Superior temporal gyrus (tissue), 1 donor: ENCODE data around the gene TXNL4A.
"Not testable (repeated sequence)": the region's sequence is repeated elsewhere in the genome, so short reads cannot be mapped to it uniquely, and the experiment has no call there.

Experiments
- DNase-seq: peaks from one replicate; pipeline ENCODE4 v3.0.0-alpha.2; 2016; ENCODE audit errors: extremely low spot score

Gene TXNL4A

DNA sequence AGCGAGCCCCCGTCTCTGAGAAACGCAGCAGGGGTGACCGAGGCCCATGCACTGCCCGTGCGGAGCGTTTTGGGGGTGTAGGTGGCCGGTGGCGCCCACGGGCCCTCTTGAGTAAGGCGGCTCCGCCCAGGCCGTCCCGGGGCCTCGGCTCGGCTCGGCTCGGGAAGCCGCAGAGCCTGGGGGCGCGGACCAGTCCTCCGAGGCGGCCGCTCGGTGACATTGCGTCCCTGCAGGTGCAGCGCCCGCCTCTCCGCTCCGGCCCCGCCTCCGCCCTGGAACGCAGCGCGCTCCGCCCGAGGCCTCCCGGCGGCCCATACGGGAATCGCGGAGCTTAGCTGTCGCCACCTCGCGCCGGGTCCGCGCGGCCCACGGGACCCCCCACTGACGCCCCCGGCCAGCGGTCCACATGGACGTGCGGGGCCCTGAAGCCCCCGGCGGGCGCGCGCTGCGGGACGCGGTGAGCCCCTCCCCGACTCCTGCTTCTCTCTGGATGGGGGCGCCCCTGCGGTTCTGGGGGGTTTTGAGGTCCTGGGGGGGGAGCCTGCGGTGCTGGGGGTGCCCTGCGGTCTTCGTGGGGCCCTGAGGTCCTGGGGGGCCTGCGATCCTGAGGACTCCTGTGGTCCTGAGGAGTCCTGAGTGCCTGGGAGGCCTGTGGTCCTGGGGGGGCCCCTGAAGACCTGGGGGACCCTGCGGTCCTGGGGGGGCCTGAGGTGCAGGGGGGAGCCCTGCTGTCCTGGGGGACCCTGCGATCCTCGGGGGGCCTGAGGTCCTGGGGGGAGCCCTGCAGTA lies 23.8 kb downstream of the TXNL4A start, which contains the start of gene HSBP1L1:
Gene HSBP1L1, plus strand, starts transcription at position 314 of the 789 bp plus-strand sequence. Its CDS starts 93 bp downstream, at position 407.
- no peak for DNase-seq

DNA sequence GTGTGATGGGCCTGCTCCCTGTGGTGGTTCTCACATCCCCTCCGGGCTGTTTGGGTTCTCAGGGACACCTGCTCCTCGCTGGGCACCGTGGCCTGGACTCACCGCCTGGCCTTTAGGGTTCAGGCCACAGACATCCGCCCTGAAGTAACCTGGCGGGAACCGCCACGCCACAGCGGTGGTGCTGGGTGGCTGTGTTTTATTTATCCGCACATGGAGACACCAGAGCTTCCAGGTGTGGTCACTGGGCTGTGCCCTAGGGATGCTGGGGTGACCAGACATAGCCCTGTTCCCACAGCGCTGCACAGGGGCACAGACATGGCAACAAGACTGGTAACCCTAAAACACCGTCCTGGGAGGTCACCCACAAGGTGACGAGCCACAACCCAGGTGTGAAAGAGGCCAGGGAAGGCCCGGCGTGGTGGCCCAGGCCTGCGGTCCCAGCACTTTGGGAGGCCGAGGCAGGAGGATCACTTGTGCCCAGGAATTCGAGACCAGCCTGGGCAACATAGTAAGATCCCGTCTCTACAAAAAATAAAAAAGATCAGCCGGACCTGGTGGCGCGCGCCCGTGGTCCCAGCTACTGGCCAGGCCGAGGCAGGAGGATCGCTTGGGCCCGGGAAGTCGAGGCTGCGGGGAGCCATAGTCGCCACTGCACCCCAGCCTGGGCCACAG lies 24.6 kb downstream of the TXNL4A start:
- no peak for DNase-seq

- DNase-seq: no peak
These were observed 25.3 kb downstream of the TXNL4A start for GRCh38 chr18:79962835-79963657.

DNA sequence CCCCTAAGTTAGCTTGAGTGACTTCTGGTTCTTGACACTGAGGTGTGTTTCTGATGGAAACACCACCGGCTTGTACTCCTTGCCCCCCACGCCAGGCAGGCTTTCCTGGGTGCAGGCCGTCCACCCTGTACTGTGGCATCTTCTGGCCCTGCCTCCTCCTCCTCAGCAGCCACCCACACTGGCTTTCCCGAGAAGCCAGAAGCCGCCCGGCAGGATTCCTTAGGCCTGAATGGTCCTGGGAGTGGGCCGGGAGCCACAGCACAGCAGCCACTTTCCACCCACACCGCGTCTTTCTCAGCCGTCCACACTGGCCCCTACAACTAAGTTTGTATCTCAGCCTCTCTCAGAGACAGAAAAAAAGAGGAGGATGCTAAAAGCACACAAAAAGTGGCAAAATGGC lies 26.1 kb downstream of the TXNL4A start:
- DNase-seq: no peak

GRCh38 chr18:79961527-79962291 lies 26.7 kb downstream of the TXNL4A start:
- no peak for DNase-seq

DNA sequence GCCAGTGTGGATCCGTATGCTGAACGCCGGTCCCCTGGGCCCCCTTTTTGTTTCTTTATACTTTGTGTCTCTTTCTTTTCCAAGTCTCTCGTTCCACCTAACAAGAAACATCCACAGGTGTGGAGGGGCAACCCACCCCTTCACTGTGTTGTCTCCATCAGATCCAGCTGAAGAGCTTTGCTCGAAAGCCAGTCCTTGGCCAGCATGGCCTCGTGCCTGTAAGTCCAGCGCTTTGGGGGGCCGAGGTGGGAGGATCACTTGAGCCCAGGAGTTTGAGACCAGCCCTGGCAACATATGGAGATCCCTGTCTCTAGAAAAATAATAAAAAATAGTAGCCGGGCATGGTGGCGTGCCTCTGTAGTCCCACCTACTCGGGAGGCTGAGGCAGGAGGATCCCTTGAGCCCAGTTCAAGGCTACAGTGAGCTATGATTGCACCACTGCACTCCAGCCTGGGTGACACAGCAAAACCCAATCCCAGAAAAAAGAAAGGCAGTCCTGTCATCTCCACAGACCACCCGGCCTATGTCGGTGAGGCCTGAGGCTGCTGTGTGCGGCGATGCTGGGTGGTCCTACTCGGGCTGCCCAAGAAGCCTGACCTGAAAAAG lies 27.3 kb downstream of the TXNL4A start:
- DNase-seq: no peak

DNA sequence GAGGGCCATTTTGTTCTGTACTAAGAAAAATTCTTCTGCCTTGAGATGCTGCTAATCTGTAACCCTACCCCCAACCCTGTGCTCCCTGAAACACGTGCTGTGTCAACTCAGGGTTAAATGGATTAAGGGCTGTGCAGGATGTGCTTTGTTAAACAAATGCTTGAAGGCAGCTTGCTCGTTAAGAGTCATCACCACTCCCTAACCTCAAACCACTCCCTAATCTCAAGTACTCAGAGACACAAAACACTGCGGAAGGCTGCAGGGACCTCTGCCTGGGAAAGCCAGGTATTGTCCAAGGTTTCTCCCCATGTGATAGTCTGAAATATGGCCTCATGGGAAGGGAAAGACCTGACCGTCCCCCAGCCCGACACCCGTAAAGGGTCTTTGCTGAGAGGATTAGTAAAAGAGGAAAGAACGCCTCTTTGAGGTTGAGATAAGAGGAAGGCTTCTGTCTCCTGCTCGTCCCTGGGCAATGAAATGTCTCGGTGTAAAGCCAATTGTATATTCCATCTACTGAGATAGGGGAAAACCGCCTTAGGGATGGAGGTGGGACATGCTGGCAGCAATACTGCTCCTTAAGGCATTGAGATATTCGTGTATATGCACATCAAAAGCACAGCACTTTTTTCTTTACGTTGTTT lies 28.1 kb downstream of the TXNL4A start:
- DNase-seq: not testable (repeated sequence)

DNA sequence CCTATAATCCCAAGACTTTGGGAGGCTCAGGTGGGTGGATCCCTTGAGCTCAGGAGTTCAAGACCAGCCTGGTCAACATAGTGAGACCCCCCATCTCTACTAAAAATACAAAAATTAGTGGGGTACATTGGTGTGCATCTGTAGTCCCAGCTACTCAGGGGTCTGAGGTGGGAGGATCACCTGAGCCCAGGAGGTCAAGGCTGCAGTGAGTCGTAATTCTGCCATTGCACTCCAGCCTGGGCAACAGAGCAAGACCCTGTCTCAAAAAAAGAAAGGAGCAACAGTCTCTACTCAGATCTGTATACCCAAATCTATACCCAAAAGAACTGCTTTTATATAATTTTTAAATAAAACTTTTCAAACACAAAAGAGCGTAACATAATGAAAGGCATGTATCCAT lies 29.4 kb downstream of the TXNL4A start:
- DNase-seq: no peak

- no peak for DNase-seq
These were observed 32.1 kb downstream of the TXNL4A start for GRCh38 chr18:79956276-79956675.

DNA sequence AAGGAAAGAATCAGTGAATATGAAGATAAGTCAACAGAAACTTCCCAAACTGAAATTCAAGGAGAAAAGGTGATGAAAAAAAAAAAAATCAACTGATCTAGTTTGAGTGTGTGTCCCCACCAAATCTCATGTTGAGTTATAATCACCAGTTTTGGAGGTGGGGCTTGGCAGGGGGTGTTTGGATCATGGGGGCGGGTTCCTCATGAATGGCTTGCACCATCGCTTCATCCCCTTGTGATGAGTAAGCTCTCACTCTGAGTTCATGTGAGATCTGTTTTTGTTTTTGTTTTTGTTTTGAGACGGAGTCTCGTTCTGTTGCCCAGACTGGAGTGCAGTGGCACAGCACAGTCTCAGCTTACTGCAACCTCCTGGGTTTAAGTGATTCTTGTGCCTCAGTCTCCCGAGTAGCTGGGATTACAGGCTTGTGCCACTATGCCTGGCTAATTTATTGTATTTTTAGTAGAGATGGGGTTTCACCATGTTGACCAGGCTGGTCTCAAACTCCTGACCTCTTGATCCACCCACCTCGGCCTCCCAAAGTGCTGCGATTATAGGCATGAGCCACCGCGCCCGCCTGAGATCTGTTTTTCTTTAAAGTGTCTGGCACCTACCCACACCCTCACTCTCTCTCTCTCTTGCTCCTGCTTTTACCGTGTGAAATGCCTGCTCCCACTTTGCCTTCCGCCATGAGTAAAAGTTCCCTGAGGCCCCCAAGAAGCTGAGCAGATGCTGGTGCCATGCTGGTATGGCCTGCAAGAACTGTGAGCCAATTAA lies 32.9 kb downstream of the TXNL4A start:
- DNase-seq: no peak

DNA sequence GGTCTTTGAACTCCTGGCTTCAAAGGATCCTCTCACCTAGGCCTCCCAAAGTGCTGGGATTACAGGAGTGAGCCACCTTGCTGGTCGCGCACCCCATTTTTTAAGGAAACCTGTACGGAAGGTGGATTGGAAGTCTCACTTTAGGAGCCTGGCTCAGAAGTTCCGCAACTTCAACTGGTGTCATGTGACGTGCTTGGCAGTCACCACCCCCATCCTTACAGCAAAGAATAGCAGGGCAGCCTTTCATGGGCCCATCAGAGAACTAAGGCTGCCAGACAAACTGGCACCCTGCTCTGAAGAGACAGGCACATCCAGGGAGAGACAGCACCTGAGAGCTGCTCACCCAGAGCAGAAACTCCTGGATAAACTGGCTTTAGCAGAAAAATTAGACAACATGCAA lies 33.6 kb downstream of the TXNL4A start:
- no peak for DNase-seq

- no peak for DNase-seq
These were observed 34.3 kb downstream of the TXNL4A start for GRCh38 chr18:79953971-79954651.

GRCh38 chr18:79952996-79953559 lies 35.3 kb downstream of the TXNL4A start:
- DNase-seq: no peak

DNA sequence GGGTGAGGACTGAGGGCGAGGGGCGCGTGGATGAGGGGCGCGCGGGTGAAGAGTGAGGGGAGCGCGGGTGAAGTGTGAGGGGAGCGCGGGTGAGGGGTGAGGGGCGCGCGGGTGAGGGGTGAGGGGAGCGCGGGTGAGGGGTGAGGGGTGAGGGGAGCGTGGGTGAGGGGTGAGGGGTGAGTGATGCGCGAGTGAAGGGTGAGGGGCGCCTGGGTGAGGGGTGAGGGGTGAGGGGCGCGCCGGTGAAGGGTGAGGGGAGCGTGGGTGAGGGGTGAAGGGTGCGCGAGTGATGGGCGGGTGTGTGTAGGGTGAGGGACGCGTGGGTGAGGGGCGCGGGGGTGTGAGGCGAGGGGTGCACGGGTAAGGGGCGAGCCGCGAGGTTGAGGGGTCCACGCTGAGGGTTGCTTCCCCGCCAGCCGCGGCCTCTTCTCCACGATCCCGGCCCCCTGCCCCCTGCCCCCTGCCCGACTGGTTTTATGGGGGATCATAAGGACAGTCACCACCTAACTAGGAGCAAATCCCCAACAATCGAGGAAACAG lies 35.8 kb downstream of the TXNL4A start:
- DNase-seq: no peak

DNA sequence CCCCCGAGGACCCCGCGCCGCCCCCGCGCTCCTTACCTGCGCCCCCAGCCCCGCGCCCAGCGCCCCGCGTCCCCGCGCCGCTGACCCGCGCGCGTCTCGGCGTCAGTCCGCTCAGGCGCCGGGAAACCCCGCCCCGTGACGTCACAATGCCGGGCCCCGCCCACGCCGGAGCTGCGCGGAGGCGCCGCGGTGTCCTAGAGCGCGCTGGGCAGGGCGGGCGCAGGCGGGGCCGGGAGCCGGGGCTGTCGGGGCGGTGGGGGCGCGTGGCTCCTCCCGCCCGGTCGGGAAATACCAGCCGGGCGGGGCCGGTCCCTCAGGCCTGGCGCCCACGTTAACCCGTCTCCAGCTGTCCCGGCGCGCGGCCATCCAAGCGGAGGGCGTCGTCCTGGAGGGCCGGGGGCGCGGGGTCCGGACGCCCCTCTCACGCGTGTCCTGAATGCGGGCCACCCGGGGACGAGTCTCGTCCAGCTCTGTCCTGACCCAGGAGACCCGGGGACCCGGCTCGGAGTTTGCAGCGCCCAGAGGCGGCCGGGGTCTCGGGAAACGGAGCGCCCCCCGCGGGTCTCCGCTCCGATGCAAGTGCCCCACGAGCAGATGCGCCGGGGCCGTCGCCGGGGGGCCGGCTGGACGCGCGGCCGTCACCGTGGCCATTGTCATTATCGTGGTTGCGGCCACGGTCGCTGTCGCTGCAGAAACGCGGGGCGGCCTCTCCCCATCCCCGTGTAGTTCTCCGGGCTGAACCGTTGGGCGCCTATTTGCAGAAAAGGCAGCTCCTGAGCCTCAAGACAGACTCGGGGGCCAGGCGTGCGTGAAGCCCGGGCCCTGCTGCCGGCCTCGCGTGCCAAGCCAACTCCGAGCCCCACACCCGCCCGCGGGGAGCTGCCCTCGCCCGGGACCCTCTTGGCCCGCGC lies 36.6 kb downstream of the TXNL4A start, which contains the start of gene SLC66A2:
Gene SLC66A2, minus strand, starts transcription at position 109 of the 911 bp plus-strand sequence. CDS start 727 bp downstream, outside the sequence.
- DNase-seq: peak; percentile 88

DNA sequence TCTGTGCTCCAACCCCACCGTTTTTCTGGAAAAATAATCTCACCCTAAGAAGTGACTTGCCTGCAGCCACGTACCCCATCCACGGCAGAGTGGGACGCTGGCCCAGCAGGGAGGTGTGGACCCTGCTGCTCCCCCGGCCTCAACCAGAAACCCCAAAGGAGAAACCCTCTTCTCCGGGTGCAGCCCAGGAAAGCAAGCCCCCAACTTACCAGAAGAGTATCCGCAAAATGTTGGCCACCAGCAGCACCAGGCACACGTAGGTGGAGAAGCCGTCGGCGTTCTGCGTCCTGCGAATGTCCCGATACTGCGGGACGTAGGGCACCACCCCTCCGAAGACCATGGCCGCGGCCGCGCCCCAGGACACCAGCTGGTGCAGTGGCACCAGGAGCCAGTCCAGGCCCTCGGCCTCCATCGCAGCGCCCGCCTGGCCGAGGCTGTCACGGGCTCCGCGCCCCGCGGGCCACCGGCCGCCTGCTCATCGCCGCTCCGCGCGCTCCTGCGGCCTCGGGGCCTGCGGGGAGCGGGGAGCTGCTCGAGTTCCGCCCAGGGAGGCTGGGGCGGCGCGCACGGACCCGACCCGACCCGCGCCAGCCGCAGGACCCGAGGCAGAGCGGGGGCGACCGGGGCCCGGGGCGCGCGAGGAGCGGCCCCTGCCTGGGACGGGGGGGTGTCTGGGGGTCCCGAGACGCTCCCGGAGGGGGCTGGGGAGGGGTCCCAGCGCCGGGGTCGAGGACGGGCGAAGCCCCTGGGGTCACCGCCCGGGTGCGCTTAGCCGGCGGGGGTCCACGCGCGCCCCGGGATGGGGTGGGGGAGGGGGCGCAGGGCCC lies 37.6 kb downstream of the TXNL4A start:
- DNase-seq: no peak
